NOMO-1 treated with DMSO at 0.1 percent for 48 hours (cell line): Measurements from ENCODE around the gene ABAT.

Experiments used
- DNase-seq: peaks from one replicate; lab custom pipeline; 2025; ENCODE audit not compliant: unreplicated experiment; lab: John Stamatoyannopoulos, UW

ABAT gene

DNA sequence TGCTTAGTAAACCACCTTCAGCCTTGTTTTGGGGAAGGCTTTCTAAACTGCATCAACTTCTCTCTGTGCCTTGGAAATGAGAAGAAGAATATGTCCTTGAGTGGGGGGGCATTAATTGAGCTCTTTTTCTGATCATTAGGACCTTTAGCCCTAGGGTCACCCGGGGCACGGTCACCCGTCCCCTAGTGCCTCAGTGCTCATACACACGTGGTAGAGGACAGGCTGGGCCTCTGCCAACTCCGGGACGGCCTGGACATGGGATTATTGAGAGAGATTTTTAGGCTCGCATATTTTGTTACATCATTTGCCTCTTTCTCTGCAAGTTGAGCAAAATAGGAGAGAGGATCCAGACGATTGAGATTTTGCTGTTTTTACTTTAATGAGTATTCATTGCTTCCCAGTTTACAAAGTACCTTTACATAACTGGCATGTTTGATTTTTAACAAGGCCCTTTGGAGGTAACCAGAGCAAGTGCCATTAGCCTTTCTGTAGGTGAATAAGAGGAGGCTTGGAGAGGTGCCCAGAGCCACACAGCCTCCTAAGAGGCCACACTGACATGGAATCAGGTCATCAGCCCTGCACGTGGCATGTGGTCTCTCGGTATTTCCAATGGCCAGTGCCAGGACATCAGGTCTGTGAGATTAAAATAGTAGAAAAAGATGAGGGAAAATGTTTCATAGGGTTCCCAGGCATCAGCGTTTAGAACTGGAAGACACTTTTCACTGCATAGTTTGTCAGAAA lies 134.4 kb downstream of the ABAT start:
- DNase-seq: no peak

DNA sequence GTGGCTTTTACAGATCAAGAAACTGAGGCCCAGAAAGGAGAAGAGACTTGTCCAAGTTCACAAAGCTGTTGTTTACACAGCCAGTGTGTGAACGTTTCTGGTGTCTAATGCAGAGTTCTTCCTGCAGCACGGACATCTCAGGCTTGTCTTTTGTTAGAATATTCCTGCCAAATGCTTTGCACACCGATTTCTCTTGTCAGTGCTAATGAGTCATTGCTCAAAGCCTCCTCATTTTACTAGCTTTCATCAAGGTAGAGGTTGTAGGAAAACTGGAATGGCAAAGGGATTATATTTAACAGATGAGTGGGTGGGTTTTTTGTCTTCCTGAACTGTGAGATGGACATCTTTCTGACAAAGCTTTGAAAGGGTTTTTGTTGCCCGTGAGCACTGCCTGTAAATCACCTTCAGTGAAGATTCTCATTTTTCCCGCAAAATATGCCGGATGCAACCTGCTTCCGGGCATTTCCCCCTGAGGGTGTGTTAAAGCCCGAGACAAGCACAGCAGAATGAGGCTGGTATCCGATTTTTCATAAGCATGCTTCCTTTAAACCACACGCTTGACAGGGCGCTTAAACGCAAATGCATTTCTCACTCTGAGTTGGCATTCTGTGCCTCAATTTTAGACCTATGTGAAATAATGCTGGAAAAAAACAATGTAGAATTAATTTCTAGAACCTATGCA lies 137.9 kb downstream of the ABAT start:
- no peak for DNase-seq

DNA sequence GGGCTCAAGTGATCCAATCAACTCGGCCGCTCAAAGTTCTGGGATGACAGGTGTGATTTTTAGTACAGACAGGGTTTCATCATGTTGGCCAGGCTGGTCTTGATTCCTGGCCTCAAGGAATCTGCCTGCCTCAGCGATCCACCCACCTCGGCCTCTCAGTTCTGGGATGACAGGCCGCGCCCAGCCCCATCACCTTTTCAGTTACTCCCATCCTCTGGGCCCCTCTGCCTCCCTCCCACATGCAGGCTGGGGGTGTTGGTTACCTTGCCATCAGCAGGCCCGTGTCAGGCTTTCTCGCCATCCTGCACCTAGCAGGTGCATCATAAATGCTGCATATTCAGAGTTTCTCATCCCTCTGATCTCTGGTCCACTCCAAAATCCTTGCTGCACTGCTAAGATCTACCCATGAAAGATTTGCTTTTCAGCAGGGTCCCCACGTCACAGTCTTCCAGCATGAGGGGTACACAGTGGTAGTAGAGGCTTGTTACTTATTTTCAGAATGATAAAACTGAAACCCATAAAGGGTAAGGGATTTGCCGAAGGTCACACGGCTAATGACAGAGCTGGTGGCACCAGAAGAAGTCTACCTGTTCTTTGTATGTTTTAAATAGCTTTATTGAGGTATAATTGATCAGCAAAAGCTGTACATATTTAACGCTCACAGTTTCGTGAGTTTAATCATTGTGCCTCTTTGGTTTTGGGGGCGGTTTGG lies 139.8 kb downstream of the ABAT start:
- DNase-seq: no peak

DNA sequence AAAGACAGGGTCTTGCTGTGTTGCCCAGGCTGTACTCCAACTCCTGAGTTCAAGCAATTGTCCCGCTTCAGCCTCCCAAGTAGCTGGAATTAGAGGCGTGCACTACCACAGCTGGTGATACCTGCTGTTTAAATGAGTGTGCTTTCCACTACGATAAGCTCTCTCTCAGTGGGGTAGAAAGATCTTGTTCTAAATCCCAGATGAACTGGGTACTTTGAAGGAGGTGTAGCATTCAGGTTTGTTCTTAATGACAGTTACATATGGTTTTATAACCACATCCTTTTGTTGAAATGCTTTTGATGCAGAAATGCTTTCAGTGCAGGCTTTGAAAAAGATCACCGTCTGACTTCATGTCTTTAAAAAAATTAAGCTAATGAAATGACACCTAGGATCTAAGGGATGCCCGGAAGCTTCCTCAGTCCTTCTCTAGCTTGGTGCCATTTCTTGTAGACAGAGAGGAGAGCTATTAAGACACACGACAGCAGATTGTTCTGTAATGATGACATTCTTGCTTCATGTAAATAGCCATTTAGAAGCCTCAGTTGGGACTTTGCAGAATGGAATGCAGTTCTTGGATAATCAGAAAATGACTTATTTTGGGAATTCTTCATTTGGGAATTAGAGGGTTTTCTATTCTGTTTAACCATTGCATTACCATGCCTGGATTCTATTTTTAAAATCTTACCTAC lies 142.7 kb downstream of the ABAT start:
- DNase-seq: no peak

DNA sequence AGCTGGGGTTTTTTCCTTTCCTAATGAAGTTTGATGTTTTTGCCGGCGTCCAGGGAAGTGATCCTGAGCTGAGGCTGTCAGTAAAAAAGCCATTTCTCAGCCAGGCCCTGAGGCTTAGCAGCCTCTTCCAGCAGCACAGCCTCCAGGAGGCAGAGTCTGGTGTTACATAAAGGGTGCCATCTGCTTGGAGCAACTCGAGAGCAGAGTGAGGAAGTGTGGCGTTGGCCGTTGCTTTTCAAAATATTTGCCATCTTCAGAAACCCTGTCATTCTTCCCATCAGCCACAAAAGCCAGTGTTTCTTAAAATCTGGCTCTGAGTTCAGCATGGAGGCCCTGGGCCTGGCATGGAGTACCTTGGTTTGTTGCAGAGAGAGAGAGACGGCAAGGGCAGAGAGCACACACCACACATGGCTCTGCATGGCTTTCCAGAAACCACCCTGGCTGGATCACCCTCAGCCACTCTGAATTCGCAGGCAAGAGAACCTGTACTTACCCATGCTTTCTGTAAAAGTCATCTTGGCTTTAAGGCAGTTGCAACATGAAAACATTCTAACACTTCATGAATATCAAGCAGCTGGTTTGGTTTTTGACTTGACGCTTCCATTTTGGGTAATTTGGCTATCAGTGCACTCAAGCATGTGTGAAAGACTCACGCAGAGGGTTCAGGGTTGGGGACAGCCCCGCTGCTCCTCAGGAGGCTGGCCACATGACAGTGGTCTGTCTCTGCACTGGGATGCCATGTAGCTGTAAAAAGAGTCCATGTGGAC lies 144.3 kb downstream of the ABAT start:
- DNase-seq: no peak

DNA sequence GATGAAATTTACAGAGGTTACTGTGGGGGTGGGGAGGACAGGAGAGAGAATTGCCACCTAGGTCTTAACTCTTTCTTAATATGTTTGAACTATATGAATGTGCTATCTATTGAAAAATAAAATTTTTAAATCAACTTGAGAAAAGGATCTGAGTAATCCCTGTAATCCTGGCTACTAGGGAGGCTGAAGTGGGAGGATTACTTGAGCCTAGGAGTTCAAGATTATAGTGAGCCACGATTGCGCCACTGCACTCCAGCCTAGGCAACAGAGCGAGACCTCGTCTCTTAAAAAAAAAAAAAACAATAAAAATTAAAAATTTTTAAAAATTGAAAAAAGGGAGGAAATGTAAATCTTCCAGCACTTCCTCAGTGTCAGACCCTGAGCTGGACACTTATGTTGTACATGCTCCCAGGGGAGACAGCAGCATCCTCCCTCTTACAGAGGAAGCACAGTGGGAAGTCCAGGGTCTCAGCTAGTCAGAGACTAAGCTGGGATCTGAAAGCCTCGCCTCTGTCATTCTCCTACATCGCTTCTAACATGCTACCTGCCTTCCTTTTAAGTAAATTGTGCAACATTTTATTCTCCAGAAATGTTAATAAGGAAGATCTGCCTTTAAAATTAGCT lies 145.1 kb downstream of the ABAT start:
- no peak for DNase-seq

DNA sequence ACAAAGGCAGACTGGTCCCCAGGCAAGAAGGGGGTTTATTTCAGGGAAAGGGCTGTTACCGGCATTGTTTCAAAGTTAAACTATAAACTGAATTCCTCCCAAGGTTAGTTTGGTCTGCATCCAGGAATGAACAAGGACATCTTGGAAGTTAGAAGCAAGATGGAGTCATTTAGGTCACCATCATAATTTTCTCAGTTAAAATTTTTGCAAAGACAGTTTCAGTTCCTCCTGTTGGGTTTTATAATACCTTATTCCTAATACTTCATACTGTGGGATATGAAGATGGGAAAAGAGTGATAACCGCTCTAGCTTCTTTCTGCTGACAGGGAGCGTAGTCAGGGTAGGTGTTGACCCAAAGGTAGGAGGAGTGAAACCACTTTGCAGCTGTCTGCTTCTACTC lies 148.0 kb downstream of the ABAT start:
- DNase-seq: no peak

DNA sequence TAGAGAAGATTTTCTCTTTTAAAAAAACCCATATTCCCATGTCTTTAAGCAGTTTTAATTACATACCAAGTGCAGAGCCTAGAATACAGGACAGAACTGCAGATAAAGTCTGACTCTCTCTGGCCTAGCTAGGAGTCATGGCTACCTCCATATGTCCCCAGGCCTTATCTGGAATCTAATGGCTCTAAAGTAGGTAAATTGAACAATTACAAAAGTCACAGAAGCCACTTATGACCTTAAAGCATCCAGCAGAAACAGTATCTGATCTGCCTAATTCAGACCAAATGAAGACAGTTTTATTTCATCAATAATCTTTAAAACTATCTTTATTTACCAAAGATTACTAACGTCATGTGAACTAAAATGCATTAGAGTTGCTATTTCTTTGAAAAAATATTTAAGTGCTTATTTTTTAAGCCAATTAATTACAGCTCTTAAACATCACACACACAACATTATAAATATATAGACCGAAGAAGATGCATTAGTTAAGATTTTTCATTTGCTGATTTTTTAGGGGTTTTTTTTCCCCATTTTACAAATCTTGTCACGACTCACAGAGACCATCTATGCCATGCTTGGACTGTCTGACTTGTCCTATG lies 152.0 kb downstream of the ABAT start:
- DNase-seq: no peak

DNA sequence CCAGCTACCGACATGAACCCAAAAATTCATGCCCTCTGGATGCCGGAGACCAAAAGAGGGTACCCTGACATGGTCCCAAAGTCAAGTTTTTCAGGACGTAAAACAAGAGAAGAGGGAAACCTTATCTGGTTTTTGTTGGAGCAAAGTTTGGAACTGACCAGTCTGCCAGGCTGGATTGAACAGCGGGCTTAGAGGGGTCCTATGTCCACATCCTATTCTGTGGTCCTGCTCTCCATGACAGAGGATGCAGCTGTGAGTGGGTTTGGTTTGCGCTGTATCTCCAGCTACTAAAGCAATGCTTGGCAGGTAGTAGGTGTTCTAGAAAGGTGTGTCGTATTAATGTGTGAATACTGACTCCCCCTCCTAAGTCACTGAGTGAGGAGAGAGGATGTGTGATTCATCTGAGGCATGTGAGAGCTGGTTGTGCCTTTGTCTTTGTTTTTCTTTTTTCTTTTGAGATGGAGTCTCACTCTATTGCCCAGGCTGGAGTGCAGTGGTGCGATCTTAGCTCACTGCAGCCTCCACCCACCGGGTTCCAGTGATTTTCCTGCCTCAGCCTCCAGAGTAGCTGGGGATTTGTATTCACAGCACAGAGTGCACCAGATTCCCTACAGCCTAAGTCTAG lies 154.2 kb downstream of the ABAT start:
- no peak for DNase-seq

DNA sequence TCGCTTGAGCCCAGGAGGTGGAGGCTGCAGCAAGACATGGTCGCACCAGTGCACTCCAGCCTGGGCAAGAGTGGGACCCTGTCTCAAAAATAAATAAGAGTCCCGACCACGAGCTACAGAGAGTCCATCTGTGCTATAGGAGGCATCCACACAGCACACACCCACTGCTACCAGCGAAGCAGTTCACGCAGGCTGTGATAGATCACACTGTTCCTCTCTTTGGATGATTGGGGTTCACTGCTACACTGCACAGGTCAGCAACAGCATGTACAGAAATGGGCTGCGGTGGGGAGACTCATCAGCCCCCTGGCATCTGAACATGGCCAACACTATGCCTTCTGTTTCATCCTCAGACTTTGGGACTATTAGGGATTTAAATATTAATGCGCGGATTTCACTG lies 157.0 kb downstream of the ABAT start:
- DNase-seq: no peak

DNA sequence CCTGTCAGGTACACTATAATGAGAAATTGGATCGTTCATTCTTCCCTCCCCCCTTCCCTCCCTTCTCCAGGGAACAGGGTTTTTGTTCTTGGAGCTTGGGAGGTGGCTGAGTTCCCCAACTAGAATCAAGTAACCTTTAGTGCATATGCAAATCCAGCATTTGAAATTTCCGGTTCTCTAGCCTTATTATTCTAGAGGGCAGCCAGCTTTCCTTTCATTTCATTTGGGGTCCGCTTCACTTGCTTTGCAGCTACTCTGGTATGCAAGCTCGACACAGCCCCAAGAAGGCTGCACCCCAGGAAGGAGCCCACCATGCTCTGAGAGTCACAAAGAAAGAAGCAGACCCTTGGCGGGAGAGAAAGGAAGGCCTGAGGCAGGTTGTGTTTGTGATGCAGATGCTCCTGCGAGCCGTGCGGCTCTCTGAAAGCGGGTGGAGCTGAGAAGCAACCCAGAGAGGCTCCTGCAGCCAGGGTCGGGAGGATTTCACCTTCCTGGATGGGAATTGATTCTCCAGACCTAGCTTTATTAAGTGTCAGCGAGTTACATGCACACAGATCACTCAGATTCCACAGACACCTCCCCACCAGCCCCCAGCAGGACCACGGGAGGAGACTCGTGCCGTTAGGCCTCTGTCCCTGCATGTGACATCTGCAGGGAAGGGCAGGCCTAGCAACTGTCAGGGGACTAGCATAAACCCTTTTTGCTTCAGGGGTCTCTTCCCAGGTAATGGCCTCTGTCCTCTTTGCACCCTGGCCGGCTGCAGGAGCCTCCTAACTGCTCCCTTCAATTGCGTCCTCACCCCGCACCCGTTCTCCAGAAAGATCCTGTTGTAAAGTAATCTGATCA lies 157.7 kb downstream of the ABAT start:
- DNase-seq: no peak

DNA sequence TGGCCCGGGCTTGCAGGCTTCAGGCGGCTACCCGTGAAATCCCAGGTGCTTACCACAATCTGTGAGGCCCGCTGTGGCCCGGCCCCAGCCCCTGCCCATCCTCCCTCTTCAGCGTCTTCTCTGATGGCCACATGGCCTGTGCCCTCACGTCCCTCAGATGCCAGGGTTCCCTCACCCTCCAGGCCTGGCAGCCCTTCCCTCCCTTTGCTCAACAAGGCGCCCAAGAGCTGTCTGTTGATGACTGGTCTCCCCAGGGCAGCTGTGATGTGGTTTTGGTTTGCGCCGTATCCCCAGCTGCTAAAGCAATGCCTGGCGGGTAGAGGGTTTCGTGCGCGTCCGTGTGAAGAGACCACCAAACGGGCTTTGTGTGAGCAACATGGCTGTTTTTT lies 158.3 kb downstream of the ABAT start:
- DNase-seq: peak; percentile 28
